ENCODE results near the gene KRTAP3-2.

Gene KRTAP3-2

DNA sequence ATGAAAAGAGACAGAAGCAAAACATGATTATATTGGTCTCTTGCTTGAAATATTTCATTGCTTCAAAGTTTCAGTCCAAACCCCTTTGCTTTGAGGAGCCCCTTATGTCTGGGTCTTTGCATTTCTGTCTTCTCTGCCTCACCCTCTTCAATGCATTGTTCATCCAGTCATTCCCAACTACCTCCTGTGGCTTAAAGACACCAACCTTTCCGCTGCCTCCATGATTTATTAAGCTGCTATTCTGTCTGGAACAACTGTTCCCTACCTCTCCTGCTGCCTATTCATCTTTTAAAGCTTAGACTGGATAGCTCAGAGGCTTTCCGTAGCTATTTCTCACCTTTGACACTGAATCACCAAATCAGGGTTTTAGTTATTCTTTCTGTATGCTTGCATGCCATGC is 2.3 kb downstream of the KRTAP3-2 start:
- TF ChIP-seq GATA3 (IDR thresholded peaks at IDR 0.05; ENCODE audit: low read depth, low read length) = no peak
- no peak for TF ChIP-seq GATA2 (IDR thresholded peaks at IDR 0.05; ENCODE audit: low read depth, low read length)

DNA sequence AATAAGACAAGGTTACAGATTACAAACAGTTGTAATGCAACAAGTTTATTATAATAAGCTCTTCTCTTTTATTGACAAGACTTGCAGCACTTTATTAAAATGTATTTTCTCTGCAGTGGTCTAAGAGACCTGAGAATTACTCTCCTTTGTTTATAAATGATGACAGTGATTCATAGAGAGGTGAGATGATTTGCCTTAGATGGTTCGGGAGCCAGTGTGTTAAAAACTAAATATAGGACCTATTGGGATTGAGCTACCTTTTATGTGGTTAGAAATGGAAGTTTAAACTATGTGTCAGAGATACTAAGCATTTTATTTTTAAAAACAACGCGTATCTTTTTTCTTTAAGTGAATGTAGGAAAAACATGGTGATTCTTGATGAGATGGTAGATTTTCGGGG is 2.9 kb downstream of the KRTAP3-2 start:
- TF ChIP-seq GATA2 (IDR thresholded peaks at IDR 0.05; ENCODE audit: low read depth, low read length) (no peak), GATA3 (IDR thresholded peaks at IDR 0.05; ENCODE audit: low read depth, low read length) (no peak)

DNA sequence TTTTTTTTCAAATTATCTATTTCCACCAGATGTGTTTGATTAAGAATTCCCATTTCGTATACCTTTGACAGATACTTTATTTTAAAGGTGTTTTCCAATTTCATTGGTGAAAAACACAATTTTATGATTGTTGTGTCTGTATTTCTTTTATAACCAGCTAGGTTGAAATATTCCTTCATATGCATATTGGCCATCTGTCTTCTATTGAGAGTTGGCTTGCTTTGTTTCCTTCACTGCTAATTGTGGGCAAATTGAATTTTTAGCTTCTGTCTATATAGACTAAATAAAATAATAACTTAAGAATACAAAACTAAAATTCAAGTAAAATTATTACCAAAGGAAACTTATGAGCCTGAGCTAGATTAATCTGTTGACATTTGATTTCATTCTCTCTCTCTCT is 4.6 kb downstream of the KRTAP3-2 start:
- TF ChIP-seq GATA3 (IDR thresholded peaks at IDR 0.05; ENCODE audit: low read depth, low read length) (no peak), GATA2 (IDR thresholded peaks at IDR 0.05; ENCODE audit: low read depth, low read length) (no peak)

DNA sequence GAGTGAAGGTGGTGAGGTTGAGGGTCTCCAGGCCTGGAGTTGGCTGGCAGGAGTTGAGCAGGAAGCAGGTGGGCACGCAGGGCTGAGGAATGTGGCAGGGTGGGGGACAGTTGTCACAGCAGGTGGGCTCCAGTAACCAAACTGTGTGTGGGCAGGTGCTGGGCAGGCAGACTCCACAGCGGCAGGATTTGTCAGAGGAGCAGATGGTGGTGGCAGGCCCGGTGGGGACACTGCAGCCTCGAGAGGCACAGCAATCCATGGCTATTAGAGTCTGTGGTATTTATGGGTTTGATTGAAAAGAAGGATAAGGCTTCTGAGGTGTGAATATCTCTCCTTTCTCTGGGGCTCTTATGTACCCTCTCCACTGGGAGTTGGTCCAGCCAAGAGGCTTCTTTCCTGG is 5.9 kb downstream of the KRTAP3-2 start, which contains the start of gene KRTAP3-3:
Gene KRTAP3-3, minus strand, starts transcription at position 326 of the 400 bp plus-strand sequence. Its CDS starts 67 bp downstream, at position 259.
- no peak for TF ChIP-seq GATA2 (IDR thresholded peaks at IDR 0.05; ENCODE audit: low read depth, low read length)

DNA sequence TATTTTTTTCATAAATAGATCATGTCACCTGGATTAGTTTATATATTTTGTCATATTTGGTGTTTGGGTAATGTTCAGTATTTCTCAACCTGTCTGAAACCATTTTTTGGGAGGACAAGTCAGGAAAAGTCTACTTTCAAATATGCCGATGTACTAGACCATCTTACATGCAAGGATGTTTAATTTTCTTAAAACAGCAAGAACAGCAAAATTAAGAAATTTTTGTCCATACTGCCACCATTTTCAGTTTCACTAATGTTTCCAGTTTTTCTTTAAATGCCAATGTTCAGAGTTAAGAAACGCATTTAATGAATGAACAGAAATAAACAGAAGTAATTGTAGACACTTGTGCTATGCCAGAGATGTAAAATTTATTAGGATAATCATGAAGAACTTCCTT is 6.6 kb downstream of the KRTAP3-2 start:
- TF ChIP-seq GATA2 (IDR thresholded peaks at IDR 0.05; ENCODE audit: low read depth, low read length) = no peak
- no peak for TF ChIP-seq GATA3 (IDR thresholded peaks at IDR 0.05; ENCODE audit: low read depth, low read length)

DNA sequence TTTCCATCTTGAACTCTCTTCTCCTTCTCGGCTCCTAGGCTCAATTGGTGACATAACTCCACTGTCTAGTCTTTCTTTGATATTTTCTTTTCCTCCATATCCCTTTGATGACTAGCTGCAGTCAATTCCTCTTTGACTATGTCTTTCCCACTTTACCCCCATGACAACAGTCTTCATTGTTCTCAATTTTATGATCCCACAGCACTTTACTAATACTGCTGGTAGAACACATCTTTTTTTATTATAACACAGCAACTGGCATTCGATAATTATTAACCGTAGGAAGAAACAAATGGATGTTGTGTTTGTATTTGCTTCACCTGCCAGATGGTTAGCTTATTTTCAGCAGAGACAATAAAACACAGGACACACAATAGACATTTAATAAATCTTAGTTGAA is 7.0 kb downstream of the KRTAP3-2 start:
- TF ChIP-seq GATA3 (IDR thresholded peaks at IDR 0.05; ENCODE audit: low read depth, low read length) = no peak
- no peak for TF ChIP-seq GATA2 (IDR thresholded peaks at IDR 0.05; ENCODE audit: low read depth, low read length)

DNA sequence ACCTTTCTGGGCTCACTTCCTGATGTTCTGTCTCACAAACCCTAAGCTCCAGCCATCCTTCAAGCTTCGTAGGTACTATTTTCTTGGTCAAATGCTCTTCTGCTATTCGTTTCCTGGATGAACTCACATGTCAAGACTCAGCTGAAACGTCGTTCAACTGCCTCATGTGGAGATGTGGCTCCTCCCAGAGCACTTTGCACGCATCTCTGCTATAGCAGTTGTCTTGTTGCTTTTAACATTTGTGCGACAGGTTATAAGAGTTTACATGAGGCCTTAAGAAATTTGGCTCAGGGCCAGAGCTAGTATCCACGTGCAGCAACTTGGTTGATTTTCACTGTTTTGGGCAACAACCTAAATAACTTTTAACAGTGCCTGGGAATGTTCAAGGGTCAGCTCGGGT is 12.8 kb downstream of the KRTAP3-2 start:
- no peak for TF ChIP-seq GATA2 (IDR thresholded peaks at IDR 0.05; ENCODE audit: low read depth, low read length)
- no peak for TF ChIP-seq GATA3 (IDR thresholded peaks at IDR 0.05; ENCODE audit: low read depth, low read length)

DNA sequence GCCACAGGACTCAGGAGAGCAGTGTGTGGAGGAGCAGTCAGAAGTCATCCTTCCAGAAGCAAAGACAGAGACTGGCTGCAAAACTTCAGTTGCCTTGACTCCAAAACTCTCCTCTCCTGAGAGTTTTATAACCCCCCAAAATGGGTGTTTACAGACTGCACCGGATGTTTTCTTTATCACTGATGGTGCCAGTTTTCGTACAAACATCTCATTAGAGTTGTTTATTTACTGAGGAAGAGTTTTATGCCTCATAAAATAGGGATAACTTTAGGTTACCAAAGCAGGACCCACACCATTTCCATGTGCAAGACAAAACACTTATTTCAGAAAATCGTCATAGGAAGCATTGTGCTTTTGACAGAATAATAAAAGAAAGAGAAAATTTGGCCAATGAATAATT is 15.5 kb downstream of the KRTAP3-2 start, which contains the start of gene KRT40:
Gene KRT40, minus strand, starts transcription at position 101 of the 400 bp plus-strand sequence. Its CDS starts 53 bp downstream, at position 48.
- no peak for TF ChIP-seq GATA3 (IDR thresholded peaks at IDR 0.05; ENCODE audit: low read depth, low read length)
- TF ChIP-seq GATA2 (IDR thresholded peaks at IDR 0.05; ENCODE audit: low read depth, low read length) = no peak

DNA sequence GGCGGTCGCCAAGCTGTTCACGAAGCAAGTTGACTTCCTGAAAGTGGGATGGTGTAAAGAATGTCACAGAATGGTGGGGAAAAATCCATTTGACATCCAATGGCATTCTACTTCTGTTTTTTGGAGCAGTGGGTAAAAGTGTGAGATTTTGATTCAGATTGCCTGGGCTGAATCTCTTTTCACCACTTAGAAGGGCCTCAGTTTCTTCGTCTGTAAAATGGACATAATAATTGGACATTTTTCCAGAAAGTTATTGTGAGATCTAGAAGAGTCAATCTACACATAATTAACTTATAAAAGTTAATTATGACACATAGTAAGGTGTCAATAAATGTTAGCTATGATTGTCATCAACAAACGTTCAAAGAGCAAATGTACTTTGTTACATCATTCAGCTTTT is 18.6 kb downstream of the KRTAP3-2 start:
- TF ChIP-seq GATA3 (IDR thresholded peaks at IDR 0.05; ENCODE audit: low read depth, low read length) = no peak
- no peak for TF ChIP-seq GATA2 (IDR thresholded peaks at IDR 0.05; ENCODE audit: low read depth, low read length)

DNA sequence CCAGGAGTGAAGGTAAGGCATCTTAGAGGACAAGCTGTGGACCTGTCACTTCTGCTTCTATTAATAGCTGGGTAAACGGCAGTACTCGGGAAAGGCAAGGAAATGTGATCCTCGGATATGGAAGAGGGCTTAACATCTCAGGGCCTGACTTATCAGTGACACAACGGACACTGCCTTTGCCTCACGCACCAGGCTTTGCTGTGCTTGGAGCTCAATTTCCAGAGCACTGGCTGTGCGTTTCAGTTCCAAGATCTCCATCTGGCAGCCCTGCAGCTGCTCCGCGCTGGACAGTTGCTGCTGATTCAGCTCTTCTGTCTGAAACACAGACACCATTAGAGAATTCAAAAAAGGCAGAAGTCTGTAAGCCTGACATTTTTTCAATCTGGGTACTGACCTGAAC is 19.1 kb downstream of the KRTAP3-2 start:
- TF ChIP-seq GATA3 (IDR thresholded peaks at IDR 0.05; ENCODE audit: low read depth, low read length) (no peak), GATA2 (IDR thresholded peaks at IDR 0.05; ENCODE audit: low read depth, low read length) (no peak)

DNA sequence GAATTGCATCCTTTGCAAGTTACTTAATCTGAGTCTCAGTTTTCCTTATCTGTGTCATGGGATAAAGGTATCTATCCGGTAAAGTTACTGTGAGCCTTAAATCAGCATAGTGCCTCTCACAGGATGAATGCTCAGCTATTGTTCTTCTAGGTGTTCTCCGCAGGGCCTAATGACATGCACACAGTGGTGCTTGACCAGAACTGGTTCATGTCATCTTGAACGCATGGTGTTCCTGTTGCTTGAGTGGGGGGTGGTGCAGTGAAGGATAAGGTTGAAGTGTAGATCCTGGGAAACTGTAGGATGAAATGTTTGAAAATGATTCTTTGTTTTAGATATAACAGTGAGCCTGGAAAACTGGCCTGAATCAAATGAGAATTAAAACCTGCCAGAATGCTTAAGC is 19.6 kb downstream of the KRTAP3-2 start:
- TF ChIP-seq GATA3 (IDR thresholded peaks at IDR 0.05; ENCODE audit: low read depth, low read length) = no peak
- no peak for TF ChIP-seq GATA2 (IDR thresholded peaks at IDR 0.05; ENCODE audit: low read depth, low read length)

DNA sequence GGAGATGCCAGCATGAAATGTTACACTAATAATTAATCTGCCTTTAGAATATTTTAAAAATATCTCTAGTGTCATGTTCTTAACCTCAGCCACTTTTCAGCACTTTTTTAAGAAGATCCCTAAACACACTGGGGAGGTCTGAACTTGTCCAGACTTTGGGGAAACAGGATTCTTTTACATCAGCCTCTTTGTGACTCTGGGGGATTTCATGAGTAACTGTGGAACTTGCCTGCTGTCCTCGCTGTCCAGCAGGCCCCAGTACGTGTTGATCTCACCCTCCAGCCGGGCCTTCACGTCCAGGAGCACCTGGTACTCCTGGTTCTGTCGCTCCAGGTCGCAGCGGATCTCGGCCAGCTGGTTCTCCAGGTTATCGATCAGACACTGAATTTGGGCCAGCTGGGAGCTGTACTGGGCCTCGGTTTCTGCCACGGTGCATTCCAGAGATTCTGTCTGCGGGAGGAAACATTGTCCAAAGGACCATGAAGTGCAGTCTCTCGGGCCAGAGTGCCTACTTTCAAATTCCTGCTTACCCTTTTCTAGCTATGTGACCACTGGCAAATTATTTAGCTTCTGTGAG is 21.0 kb downstream of the KRTAP3-2 start:
- TF ChIP-seq GATA3 (IDR thresholded peaks at IDR 0.05; ENCODE audit: low read depth, low read length) (no peak), GATA2 (IDR thresholded peaks at IDR 0.05; ENCODE audit: low read depth, low read length) (no peak)

DNA sequence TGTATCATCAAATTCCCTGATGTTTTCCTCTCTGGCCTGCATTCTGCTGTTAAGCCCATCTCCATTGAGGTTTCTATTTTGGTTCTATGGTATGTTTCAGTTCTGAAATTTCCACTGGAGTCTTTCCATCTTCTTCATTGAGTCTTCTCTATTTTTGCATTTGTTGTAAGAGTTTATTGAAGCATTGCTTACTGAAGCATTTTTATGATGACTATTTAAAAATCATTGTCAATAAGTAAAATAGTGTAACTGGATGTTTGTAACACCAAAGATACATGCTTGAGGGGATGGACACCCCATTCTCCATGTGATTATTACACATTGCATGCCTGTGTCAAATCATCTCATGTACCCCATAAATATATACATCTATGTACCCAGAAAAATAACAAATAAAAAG is 24.2 kb downstream of the KRTAP3-2 start:
- TF ChIP-seq GATA2 (IDR thresholded peaks at IDR 0.05; ENCODE audit: low read depth, low read length) = no peak
- no peak for TF ChIP-seq GATA3 (IDR thresholded peaks at IDR 0.05; ENCODE audit: low read depth, low read length)

DNA sequence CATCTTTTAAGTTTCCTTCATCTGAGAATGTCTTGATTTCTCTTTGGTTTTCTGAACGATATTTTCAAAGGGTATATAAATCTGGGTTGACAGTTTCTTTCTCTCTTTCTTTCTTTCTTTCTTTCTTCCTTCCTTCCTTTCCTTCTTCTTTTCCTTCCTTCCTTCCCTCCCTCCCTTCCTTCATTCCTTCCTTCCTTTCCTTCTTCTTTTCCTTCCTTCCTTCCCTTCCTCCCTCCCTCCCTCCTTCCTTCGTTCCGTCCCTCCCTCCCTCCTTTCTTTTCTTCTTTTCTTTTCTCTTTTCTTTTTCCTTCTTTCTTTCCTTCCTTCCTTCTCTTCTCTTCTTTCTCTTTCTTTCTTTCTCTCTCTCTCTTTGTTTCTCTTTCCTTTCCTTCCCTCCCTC is 25.3 kb downstream of the KRTAP3-2 start:
- TF ChIP-seq GATA3 (IDR thresholded peaks at IDR 0.05; ENCODE audit: low read depth, low read length) (no peak), GATA2 (IDR thresholded peaks at IDR 0.05; ENCODE audit: low read depth, low read length) (no peak)

DNA sequence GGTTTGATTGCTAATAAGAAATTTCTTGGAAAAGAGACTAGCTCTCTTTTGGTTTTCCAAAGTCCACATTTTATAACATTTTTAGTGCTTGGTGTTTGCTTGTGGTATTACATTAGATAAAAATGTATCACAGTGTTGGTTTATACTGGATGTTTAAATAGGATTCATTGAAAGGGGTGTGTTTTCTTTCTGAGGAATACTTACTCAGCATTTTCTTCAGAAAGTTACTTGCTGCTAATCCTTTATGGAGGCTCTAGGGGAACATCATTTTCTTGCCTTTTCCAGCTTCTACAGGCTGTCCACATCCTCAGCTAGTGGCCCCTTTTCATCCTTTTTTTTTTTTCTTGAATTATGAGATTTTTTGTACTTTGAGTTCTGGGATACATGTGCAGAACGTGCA is 32.1 kb downstream of the KRTAP3-2 start:
- TF ChIP-seq GATA3 (IDR thresholded peaks at IDR 0.05; ENCODE audit: low read depth, low read length) (no peak), GATA2 (IDR thresholded peaks at IDR 0.05; ENCODE audit: low read depth, low read length) (no peak)

DNA sequence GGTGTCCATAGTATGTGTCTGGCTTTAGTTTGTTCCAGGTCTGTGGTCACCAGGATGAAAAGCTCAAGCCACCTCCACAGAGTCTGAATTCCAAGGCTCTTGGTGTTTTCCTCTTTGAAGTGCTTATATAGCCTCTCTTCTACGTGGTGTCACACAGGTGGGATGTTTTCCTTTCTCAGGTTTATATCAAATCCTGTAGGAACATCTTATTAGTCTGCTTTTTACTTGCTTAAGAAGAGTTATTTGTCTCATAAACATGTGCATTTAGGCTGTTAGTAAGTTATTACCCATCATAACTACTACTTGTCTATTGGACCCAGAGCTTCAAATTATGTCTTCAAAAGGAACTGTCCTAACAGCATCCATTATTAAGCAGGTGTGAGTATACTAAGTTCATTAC is 32.9 kb downstream of the KRTAP3-2 start, which contains the start of gene KRT39:
Gene KRT39, minus strand, starts transcription at position 101 of the 400 bp plus-strand sequence. Its CDS starts 92 bp downstream, at position 9.
- TF ChIP-seq GATA3 (IDR thresholded peaks at IDR 0.05; ENCODE audit: low read depth, low read length) (no peak), GATA2 (IDR thresholded peaks at IDR 0.05; ENCODE audit: low read depth, low read length) (no peak)
